ENCODE measurements around the gene RIC1. TPM values are rescaled to one million over a fixed set of nuclear protein-coding genes. Genes with fewer than 3 reads are reported as not detected.

Gene RIC1
- total RNA-seq, 1 donor from 2014 or later, result 23.6 TPM

- no peak for FAIRE-seq
- DNase-seq (ENCODE audit: low spot score in 2 of 2), result no peak
These were observed 189.7 kb downstream of the RIC1 start for GRCh38 chr9:5818424-5819142.

- FAIRE-seq, result no peak
- DNase-seq (ENCODE audit: low spot score in 2 of 2), result no peak
These were observed 190.3 kb downstream of the RIC1 start for GRCh38 chr9:5819174-5819573.

- DNase-seq (ENCODE audit: low spot score in 2 of 2) (no peak), FAIRE-seq (no peak)
These were observed 191.5 kb downstream of the RIC1 start for GRCh38 chr9:5820425-5820824.

- FAIRE-seq, result no peak
- DNase-seq (ENCODE audit: low spot score in 2 of 2), result no peak
These were observed 196.3 kb downstream of the RIC1 start for GRCh38 chr9:5825223-5825622.

Other genes starting within 250 kb of the RIC1 start
- 23.2 TPM for gene PLGRKT, start 191.2 kb upstream of the RIC1 start, total RNA-seq
- gene CD274, start 178.6 kb upstream of the RIC1 start, total RNA-seq, result under 0.01 TPM
- 0.41 TPM for gene PDCD1LG2, start 118.6 kb upstream of the RIC1 start, total RNA-seq
- gene ERMP1, start 204.0 kb downstream of the RIC1 start, total RNA-seq, result 13.9 TPM

Data from frontal cortex (tissue), 4 donors.